HCT116 (cell line): ENCODE results near the gene PVR.

ENCODE experiments used
- ATF3 ChIP-seq: IDR thresholded peaks from 2 replicates; pipeline ENCODE4 v1.6.1; 2012
- CBX3 ChIP-seq: IDR thresholded peaks from 2 replicates; pipeline ENCODE4 v1.6.1; 2012; ENCODE audit warnings: low read depth
- EGR1 ChIP-seq: IDR thresholded peaks from 2 replicates; pipeline ENCODE4 v1.6.1; 2012; ENCODE audit warnings: low read depth
- ELF1 ChIP-seq: IDR thresholded peaks from 2 replicates; pipeline ENCODE4 v1.6.1; 2012; ENCODE audit warnings: low read depth, borderline replicate concordance
- EZH2 ChIP-seq: fragments of 200-600 bp; sonication (generic); IDR thresholded peaks from 2 replicates; pipeline ENCODE4 v1.6.1; 2017; ENCODE audit warnings: antibody characterized with exemption, mixed run types
- POLR2A ChIP-seq: IDR thresholded peaks from 2 replicates; pipeline ENCODE4 v1.7.0; 2011; ENCODE audit warnings: borderline replicate concordance; ENCODE audit not compliant: insufficient read depth, insufficient read length; ENCODE audit errors: extremely low read depth
- REST ChIP-seq: IDR thresholded peaks from 2 replicates; pipeline ENCODE4 v1.6.1; 2012; ENCODE audit warnings: low read depth
- TCF7L2 ChIP-seq: IDR thresholded peaks from 2 replicates; pipeline ENCODE4 v1.7.0; 2011; ENCODE audit warnings: borderline replicate concordance, inconsistent platforms; ENCODE audit not compliant: insufficient read depth, insufficient read length; ENCODE audit errors: extremely low read depth
- ZFX ChIP-seq: fragments of 450-650 bp; IDR thresholded peaks from 2 replicates; pipeline ENCODE4 v1.6.1; 2017
- ZNF274 ChIP-seq: fragments of 200-500 bp; sonication (Bioruptor generic); IDR thresholded peaks from 2 replicates; pipeline ENCODE4 v1.6.1; 2014; ENCODE audit warnings: mild to moderate bottlenecking, low read depth, low read length, inconsistent platforms
- TF ChIP-seq, protein P1 (sequence below), 3 experiments: fragments of 200-600 bp in 1 of 3; sonication (generic) in 1 of 3; IDR thresholded peaks in 2 of 3; conservative IDR thresholded peaks in 1 of 3; 2 replicates each; pipeline ENCODE4 v1.5.1; 2012 to 2017; ENCODE audit warnings: low read depth in 2 of 3, low read length in 2 of 3, antibody characterized with exemption in 1 of 3, borderline replicate concordance in 1 of 3, control low read depth in 1 of 3, mild to moderate bottlenecking in 1 of 3, mixed read lengths in 1 of 3, mixed run types in 1 of 3, moderate library complexity in 1 of 3; ENCODE audit not compliant: insufficient read depth in 1 of 3

DNA sequence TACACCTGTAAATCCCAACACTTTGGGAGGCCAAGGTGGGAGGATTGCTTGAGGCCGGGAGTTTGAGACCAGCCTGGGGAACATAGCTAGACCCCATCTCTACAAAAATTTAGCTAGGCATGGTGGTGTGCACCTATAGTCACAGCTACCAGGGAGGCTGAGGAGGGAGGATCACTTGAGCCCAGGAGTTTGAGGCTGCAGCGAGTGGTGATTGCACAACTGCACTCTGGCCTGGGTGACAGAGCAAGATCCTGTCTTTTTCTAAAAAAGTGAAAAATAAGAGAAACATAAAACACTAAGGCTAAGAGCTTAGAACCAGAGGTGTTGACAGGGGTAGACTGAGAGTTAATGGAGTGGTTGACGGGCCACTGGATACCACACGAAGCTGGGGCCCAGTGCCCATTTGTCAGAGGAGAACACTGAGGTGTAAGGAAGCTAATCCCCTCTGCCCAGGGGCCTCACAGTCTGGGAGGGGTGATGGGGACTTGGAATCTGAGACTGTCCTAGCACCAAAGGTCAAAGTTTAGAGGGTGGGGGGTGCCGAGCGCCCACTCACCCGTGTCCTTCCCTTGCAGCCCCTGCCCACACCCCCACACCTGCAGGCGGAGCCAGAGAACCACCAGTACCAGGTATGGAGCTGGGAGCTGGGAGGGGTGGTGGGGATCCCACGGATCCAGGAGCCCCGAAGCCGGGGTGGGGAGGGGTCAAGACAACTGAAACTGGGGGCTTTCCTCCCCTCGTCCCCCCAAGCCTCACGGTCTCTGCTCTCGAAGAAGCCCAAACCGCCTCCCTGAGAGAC is 38.5 kb downstream of the PVR start:
- TF ChIP-seq, protein P1, sequence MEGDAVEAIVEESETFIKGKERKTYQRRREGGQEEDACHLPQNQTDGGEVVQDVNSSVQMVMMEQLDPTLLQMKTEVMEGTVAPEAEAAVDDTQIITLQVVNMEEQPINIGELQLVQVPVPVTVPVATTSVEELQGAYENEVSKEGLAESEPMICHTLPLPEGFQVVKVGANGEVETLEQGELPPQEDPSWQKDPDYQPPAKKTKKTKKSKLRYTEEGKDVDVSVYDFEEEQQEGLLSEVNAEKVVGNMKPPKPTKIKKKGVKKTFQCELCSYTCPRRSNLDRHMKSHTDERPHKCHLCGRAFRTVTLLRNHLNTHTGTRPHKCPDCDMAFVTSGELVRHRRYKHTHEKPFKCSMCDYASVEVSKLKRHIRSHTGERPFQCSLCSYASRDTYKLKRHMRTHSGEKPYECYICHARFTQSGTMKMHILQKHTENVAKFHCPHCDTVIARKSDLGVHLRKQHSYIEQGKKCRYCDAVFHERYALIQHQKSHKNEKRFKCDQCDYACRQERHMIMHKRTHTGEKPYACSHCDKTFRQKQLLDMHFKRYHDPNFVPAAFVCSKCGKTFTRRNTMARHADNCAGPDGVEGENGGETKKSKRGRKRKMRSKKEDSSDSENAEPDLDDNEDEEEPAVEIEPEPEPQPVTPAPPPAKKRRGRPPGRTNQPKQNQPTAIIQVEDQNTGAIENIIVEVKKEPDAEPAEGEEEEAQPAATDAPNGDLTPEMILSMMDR (IDR thresholded peaks at IDR 0.05 in 2 of 3, conservative IDR thresholded peaks at IDR 0.05 in 1 of 3; ENCODE audit: borderline replicate concordance in 1 of 3, insufficient read depth in 1 of 3, low read depth in 2 of 3, low read length in 2 of 3) = no peak
- TF ChIP-seq POLR2A (no peak), EZH2 (no peak), ZNF274 (no peak), EGR1 (no peak), TCF7L2 (no peak), ZFX (no peak), ATF3 (no peak), ELF1 (no peak), CBX3 (no peak), REST (no peak)
